Measurements from ENCODE around the gene LEPR.

DNA sequence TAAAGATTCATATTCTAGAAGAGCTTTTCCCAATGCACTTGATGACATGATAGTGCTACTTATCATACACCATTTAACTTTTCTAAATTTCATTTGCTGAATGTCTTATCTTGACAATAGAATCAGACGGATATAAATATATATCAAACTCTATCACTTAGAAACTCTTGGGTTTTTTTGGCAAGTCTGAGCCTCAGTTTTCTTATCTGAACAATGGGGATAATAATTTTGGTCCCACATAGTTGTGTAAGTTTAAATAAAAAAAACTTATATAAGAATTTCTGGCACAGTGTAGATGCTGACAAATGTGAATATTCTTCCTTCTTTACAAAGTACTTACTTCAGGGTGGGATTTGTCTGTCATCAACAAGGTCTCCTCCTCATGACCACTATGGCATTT is 21.5 kb upstream of the LEPR start:
- TF ChIP-seq CTCF (IDR thresholded peaks at IDR 0.05; ENCODE audit: low read depth, low read length, missing input control) (no peak), REST (IDR thresholded peaks at IDR 0.05) (no peak), ATF3 (IDR thresholded peaks at IDR 0.05) (no peak), RAD21 (IDR thresholded peaks at IDR 0.05) (no peak), RXRA (IDR thresholded peaks at IDR 0.05) (no peak), GABPA (IDR thresholded peaks at IDR 0.05 in 1 of 2, conservative IDR thresholded peaks at IDR 0.05 in 1 of 2) (no peak)
- TF ChIP-seq, protein P1, sequence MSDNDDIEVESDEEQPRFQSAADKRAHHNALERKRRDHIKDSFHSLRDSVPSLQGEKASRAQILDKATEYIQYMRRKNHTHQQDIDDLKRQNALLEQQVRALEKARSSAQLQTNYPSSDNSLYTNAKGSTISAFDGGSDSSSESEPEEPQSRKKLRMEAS (IDR thresholded peaks at IDR 0.05): no peak

All from liver (tissue), 3 donors.